Activated naive CD4-positive, alpha-beta T cell treated with anti-CD3 and anti-CD28 coated beads, Interleukin-2, amount 50 U/mL, for 16 hours (primary cell): ENCODE data around the gene ST3GAL5.
"Not testable (repeated sequence)": the region's sequence is repeated elsewhere in the genome, so short reads cannot be mapped to it uniquely, and the experiment has no call there.

Experiments used
- DNase-seq: peaks from one replicate; pipeline ENCODE4 v3.0.0-alpha.2; 2020

Gene ST3GAL5

DNA sequence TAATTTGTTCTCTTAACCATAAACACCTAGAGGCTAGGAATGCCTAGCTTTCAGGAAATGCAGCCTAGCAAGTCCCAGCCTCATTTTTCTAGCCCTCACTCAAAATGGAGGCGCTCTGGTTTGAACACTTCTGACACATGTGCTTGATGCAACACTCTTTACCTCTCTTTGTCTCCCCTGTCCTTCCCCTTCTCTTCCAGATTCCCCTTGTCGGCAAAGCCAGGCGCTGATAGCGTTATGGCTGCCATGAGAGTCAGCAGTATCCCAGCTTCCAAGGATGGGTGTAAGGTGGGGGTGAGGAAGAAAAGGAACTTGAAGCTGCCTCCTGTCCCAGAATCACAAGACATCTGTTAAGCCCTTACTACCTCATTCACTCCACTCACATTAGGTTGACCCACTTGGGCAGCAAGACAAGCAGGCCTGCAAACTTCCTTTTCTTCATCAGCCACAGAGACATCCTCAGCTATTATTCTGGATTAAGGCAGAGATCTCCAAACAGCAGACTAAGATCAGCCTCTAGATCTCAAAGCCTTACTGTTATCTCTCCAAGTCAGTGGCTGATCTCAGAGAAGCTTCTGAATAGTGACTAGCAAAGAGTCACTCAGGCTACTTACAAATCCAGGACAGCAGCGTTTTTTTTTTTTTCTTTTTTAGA lies 1.9 kb upstream of the ST3GAL5 start:
- no peak for DNase-seq

GRCh38 chr2:85889627-85890281 lies 964 bp upstream of the ST3GAL5 start:
- DNase-seq: no peak

DNA sequence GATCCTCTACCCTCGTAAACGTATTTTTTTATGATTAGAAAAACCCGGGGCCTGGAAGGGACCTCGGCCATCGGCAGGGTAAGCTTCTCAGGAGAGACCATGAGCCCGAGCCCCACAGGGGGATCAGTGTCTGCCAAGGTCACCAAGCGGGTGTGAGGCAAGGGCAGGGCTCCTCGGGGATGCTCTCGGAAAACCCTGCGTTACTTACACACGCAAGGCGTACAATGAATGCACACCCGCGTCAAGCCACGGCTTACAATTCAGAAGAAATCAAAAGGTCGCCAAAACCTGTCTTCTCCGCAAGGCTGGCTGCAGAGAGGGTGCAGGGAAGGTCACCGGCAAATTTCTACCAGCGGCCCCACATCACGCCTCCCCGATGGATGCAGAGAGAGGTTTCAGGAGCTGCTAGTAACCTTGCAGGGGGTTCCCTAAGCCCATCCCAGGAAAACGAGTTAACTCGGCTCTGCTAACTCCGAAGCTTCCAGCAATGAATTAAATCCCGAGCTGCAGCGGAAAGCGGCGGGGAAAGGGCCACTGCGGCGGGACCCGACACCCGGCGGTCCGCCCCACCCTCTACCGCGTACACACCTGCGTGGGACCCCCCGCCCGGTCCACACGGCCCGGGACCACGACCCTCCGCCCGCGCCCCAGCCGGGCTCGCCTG lies 638 bp downstream of the ST3GAL5 start:
- DNase-seq: peak; percentile 45

GRCh38 chr2:85887566-85888019 lies 1.2 kb downstream of the ST3GAL5 start:
- peak; percentile 52 for DNase-seq

DNA sequence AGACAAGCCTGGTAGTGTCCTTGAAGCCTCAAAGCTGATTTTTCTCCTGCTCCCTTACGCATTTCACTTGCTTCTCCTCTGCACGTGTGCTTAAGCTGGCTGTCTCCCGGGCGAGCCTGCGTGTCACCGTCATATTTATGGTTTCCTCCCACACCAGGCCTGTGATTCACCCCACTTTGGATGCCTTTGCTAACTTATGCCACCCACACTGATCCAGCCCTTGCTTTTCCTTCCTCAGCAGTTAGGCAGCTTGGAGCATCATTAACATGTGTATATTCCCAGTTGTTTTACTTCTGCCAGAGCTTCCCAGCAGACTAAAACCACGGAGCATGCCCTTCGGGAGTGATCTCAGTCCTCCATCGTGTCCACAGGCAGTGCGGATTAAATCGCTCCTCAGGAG lies 2.2 kb downstream of the ST3GAL5 start:
- peak; percentile 76 for DNase-seq

DNA sequence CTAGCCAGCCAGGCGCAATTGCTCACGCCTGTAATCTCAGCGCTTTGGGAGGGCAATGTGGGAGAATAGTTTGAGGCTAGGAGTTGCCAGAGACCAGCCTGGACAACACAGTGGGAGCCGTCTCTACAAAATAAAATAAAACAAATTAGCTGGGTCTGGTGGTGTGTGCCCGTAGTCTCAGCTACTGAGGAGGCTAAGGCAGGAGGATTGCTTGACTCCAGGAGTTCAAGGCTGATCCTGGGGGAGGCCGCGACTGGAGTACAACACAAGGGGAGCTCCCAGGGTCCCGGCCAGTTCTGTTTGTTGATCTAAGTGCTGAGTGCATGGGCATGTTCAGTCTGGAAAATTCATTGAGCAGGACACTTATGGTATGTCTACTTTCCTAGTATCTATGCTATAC lies 2.6 kb downstream of the ST3GAL5 start:
- no peak for DNase-seq

DNA sequence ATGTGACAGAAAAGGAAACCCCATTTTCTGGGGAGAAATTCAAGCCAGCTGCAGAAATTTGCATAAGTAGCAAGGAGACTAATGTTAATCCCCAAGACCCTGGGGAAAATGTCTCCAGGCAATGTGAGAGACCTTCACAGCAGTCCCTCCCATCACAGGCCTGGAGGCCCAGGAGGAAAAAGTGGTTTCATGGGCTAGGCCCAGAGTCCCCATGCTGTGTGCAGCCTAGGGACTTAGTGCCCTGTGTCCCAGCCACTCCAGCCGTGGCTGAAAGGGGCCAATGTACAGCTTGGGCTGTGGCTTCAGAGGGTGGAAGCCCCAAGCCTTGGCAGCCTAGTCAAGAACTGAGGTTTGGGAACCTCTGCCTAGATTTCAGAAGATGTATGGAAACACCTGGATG lies 7.0 kb downstream of the ST3GAL5 start:
- DNase-seq: not testable (repeated sequence)

- DNase-seq: not testable (repeated sequence)
Measured at GRCh38 chr2:85880716-85881328, 8.0 kb downstream of the ST3GAL5 start.

GRCh38 chr2:85878719-85879370 lies 9.9 kb downstream of the ST3GAL5 start:
- no peak for DNase-seq

DNA sequence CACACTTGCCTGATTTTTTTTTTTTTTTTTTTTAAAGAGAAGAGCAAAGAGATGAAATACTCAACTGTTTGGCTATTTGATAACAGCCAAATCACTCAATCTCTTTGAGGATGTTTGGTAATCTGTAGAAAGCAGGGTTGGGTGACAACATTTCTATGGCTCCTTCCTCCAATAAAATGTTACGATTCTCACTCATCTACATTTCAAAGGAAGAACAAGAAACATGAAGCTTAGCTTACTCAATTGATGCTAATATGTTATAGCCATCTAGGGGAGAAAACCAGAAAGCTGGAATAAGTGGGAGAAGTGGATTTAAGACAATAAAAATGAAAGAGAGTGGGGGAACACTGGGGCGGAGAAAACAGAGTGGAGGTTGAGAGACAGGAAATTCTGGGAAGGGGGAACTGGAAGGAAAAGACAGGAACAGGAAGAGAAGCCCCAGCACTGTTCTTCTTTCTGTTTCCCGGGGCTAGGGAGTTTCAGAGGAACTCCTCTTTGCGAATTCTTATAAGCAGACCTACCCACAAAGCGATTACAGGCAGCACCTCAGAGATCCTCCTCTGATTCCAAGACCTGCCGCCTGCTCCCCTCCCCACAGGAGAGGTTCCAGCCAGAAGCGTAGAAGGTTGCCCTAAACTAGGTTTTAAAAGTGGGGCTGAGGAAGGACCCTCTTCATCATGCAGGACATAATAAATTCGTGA lies 13.3 kb downstream of the ST3GAL5 start:
- no peak for DNase-seq

DNA sequence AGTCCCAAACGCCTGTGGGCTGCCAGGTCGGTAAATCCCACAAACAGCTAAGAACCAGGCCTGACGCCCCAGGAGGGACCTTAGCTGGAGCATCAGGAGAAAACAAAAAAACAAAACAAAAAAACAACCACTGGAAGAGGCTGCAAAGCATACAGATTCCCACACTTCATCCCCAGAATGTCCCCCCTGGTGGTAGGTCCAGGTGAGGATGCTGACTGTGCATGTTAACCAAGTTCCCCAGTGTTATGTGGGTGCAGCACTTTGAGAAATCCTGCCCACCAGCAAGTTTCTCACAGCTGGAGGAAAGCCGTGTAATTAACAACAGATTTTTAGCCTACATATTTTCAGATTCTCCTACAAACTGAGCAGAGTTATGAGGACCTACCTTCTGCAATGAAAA lies 15.1 kb downstream of the ST3GAL5 start:
- no peak for DNase-seq

- DNase-seq: no peak
Measured at GRCh38 chr2:85872536-85873161, 16.1 kb downstream of the ST3GAL5 start.

DNA sequence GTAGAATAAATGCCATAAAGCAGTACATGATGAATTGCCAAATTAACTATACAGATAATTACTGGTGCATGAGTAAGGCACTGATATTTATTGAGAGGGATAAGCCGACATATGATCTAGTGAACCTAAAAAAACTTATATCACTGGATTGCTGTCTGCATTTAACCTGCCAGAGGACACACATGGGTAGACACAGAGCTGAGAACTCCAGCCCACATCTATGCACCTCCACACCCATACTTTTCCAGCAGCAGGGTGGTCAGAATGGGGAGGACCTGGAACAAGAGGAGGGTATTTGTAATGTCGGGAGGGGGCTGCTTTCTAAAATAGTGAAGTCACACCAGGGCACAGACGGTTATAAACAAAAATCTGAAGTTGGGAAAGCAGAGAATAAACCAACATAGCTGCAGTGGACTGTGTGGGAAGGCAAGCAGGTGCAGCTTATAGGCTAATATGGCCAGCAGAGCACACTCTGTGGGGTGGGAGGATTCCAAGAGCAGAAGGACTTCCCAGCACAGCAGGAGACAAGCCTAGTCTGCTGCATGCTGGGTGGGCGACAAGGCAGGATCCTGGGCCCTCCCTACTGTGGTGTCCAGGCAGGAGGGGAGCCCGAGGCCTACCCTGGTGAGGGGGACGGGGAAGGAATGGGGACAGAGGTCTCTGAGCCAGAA lies 17.2 kb downstream of the ST3GAL5 start:
- no peak for DNase-seq

- no peak for DNase-seq
Measured at GRCh38 chr2:85868822-85869221, 20.0 kb downstream of the ST3GAL5 start.

GRCh38 chr2:85867556-85868292 lies 21.1 kb downstream of the ST3GAL5 start:
- DNase-seq: no peak

- DNase-seq: no peak
Measured at GRCh38 chr2:85867121-85867520, 21.7 kb downstream of the ST3GAL5 start.

GRCh38 chr2:85866165-85866659 lies 22.6 kb downstream of the ST3GAL5 start:
- no peak for DNase-seq

GRCh38 chr2:85865539-85866164 lies 23.1 kb downstream of the ST3GAL5 start:
- DNase-seq: no peak

DNA sequence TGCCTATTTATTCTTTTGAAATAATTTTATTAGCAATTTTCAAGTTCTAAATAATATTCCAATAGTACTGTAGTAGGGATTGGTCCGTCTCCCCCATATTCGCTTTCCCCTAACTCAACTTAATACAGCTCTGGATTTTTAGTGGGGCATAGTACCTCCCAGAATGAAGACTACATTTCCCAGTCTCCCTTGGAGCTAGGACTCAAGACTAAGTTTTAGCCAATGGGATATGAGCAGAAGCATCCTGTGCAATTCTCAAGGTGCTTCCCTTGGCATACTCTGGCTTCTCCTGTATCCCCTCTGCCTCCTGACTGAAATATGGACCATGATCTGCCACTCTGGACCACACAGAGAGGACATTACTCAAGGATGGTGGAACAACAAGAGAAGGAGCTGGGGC lies 24.1 kb downstream of the ST3GAL5 start:
- DNase-seq: no peak

GRCh38 chr2:85862426-85862825 lies 26.4 kb downstream of the ST3GAL5 start:
- DNase-seq: no peak
